IPS-18c (cell line): ENCODE results near the gene TMEM163.

Experiments
- H3K4me3 ChIP-seq: 2 replicates; pipeline ENCODE4 v1.7.0; 2013; ENCODE audit warnings: low read depth, mild to moderate bottlenecking, low read length, moderate library complexity; ENCODE audit not compliant: insufficient read depth
- H3K9me3 ChIP-seq: one replicate; pipeline ENCODE4 v1.6.1; 2013; ENCODE audit warnings: mild to moderate bottlenecking, low read length, moderate library complexity; ENCODE audit not compliant: control insufficient read depth, insufficient read depth

Gene TMEM163

DNA sequence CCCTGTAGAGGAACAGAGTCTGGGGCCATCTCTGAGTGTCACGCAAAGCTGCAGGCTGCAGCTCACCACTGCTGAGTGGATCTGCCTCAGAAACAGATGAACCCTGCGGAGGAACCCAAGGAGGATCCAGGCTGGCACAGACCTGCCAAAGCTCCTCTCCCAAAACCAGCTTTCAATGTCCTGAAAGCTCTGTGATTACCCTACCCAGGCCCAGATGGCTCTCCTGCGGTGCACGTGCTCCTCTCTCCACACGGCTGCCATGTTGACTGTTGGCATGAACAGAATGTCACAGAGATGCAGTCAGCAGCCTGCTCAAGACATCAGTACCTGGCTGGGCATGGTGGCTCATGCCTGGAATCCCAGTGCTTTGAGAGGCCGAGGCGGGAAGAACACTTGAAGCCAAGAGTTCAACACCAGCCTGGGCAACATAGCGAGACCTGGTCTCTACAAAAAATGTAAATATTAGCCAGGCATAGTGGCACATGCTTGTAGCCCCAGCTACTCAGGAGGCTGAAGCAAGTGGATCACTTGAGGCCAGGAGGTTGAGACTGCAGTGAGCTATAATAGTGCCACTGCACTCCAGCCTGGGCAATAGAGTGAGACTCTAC, 248.1 kb downstream of the TMEM163 start:
- no peak overlapping the region for H3K4me3 ChIP-seq
- no peaks in the 10 kb centered on the region for H3K9me3 ChIP-seq

DNA sequence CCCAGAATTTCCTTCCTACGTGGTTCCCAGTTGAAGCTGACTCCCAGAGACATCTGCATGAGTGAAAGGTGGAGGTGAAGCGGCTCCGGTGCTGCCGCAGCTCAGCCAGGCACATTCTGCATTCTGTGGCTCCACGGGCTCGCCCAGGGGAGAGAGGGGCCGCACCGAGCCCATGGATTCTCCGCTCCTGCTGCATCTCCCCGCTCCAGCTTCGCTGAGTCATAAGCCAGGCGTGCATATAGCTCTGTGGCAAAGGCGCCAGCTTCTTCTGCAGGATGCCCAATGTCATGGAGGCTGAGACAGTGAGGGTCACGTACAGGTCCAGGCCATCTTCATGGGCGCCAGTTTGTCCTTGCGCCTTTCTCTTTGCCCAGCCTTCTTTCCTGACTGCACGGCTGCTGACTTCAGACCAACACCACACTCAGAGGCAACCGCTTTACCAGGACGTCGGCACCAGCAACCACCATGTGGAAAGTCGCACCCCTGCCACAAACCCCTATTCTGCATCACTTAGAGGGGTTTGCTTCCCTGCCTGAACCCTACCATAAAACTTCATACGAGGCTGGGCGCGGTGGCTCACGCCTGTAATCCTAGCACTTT, 249.2 kb downstream of the TMEM163 start:
- no peak overlapping the region for H3K4me3 ChIP-seq
- no peaks in the 10 kb centered on the region for H3K9me3 ChIP-seq

DNA sequence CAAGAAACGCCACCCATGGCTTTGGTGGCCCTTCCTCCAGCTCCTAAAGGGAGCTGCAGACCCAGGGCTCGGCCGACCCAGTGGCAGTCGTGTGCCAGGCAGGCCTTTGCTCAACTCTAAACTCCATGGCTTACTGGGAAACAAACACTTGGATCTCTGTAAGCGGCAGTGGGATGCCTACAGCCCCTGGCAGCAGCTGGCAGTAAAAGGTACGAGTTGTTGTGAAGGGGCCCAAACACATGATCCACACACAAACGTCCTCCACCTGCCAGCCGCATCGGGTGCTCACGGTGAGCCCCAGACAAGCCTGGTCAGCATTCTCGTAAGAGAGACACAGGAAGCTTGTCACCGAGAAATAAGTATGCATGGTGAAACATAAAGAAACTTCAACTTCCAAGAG, 250.0 kb downstream of the TMEM163 start:
- Histone ChIP-seq H3K9me3 (no peaks in the 10 kb centered on the region), H3K4me3 (no peak overlapping the region)

DNA sequence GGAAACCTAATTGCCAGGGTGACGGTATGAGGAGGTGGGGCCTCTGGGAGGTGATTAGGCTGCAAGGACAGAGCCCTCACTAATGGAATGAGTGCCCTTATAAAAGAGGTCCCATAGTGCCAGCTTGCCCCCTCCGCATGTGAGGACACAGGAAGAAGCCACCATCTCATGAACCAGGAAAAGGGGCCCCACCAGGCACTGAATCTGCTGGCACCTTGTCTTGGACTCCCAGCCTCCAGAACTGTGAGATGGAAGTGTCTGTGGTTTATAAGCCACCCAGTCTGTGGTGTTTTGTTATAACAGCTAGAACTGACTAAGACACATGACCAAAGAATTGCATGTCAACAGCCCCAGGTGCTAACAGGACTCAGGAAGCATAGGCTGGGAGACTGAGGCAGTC, 250.6 kb downstream of the TMEM163 start:
- Histone ChIP-seq H3K4me3 (no peak overlapping the region), H3K9me3 (no peaks in the 10 kb centered on the region)

DNA sequence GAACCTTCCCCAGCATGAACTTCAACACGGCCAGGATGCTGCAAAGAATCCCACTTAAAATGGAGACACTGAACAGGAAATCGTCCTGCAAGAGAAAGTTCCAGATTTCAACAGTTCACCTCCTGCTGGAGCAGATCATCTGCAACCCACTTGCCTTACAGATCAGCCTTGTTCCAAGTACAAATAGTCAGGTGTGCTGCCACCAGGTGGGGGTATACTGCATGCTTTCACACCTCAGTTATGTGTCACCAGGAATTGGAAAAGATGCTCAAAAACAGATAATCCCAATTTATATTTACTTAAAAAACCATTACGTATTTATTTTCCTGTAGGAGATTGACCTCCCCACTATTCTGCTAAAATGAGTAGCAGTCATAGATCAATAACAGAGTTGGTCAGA, 252.7 kb downstream of the TMEM163 start:
- H3K4me3 ChIP-seq = no peak overlapping the region
- no peaks in the 10 kb centered on the region for H3K9me3 ChIP-seq

DNA sequence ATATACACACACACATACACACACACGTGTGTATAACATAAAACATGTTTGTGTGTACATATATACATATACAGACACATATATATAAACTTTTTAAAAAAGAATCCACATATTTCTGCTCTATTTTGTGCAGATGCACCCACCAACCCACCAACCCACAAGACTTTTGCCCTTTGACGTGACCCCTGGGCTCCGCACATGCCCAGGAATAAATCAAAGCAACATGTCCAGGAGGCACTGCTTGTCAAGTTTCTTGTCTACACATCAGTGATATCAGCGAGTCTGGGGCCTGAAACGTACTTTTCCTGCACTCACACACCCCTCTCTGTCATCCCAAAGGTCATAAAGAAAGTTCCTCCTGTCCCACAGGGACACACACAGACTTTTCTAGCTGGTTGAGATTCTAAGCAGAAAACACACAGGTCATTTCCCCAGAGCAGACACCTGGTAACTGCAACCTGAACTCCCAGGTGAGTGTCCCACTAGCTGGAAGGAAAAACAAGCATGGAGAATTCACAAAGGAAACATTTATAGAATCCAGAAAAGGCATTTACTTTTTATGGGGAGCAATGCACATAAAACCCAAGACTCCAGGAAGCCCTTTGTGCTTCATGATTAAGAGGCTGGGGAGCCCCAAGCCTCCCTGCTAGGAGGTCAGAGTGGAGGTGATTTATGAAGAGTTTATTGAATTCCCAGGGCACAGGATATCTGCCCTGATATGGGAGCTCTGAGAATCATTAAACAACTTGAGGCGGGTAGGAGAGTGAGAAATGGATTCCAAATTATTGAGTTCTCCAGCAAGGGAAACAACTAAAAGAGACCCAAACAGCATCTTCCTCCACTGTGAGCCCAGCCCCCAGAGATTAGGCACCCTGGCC, 253.3 kb downstream of the TMEM163 start:
- H3K9me3 ChIP-seq = no peaks in the 10 kb centered on the region
- H3K4me3 ChIP-seq = no peak overlapping the region

DNA sequence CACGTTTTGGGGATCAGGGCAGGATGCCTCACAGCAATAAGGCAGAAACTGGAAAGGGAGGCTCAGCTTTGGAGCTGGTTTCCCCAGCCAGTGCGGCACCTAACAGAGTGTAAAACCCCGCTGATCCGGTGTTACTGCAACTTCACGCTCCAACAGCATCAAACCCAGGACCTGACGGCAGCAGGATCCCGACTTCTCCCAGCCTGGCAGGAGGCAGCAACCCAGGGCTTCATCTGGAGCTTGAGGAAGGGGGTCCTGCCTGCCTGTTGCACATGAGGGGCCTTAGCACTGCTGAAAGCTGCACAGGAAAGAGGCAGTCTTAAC, 255.1 kb downstream of the TMEM163 start:
- Histone ChIP-seq H3K9me3 (no peaks in the 10 kb centered on the region), H3K4me3 (no peak overlapping the region)

DNA sequence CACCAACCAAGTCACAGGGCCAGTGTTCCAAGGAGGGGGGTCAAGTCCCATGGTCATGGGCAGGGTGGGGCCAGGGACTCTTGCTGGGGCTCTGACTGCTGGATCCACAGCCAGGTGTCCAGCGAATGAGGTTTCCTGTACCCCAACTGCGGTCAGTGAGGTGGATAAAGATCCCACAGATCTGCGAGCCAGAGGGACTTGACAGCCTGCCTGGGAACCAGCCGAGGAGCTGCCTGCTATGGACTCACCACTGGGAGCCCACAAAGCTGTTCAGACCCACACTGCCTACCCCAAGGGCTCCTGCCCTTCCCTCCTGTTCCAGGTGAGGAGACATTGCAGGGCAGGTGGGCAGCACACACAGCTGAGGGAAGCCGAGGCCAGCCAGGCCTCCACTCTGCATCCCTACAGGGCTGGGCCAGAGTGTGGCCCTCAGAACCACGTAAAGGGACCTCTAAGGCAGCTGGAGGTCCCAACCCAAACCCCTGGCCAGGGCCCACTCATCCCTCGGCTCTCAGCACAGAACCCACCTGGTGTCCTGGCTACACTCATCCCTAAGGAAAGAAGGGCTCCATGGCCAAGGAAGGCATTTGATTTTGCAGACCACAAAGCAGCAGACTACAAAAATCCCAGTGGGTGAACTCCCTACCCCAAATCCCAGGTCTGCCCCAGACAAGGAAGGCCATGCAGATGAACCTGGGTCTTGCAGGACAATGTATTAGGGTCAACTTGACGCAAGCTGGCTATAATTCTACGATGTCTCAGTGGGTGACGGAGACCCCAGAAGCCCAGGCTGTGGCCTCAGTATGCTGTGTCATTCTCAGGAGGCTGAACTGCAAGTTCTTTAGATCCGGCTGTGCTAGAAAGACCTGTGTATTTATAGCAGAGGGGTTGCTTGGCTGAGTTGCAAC, 255.8 kb downstream of the TMEM163 start:
- H3K4me3 ChIP-seq = no peak overlapping the region
- no peaks in the 10 kb centered on the region for H3K9me3 ChIP-seq

DNA sequence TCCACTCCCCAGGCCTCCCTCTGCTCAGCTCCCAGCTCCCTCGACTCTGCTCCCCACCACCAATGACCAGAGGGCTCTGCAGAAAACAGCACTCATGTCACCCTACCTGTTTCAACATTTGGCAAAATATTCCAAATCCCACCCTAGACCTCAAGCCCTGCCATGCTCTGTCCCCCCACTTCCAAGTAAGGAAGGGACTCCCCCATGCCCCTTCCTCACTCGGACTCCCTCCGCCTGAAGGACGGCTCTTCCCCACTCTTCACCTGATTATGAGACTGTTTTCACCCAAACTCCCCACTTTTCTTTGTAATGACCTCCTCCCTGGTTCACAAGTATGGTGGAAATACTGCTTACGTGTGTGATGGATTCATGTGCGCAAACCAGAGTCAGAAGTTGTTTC, 256.5 kb downstream of the TMEM163 start:
- Histone ChIP-seq H3K4me3 (no peak overlapping the region), H3K9me3 (no peaks in the 10 kb centered on the region)

DNA sequence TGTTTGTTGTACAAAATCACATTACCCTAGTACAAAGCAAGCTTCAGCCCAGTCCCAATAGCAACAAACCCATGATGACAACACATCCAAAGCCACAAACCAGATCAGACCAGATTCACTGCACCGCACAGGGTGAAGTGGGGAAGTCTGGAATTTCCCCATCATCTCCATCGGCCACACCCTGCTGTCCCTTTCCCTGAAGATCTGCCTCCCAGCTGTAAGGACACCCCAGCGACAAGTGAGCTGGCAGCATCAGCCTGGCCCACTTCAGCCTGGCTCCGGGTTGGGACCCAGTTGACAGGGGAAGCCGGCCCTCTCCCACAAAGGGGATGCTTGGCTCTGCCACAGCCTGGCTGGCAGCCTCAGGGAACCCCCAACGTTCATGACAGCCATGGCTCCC, 257.3 kb downstream of the TMEM163 start:
- Histone ChIP-seq H3K4me3 (no peak overlapping the region), H3K9me3 (no peaks in the 10 kb centered on the region)

DNA sequence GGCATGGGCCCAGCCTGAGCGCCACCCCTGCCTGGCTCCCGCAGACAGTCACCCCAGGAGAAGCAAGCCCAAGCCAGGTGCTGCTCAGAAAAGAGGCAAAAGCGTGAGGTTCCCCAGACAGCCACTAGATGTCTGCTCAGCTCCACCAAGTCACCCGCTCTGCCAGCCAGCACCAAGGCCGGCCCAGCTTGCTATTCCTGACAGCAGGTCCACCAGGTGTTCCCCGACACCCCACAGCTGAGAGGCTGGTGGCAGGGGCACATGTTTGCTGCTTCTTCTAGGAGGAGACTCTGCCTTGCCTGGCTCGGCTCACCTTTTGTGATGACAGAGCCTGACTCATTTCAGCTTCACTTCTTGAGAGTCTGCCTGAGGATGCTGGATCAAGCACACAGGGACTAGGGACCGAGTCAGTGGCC, 258.2 kb downstream of the TMEM163 start:
- H3K9me3 ChIP-seq = no peaks in the 10 kb centered on the region
- no peak overlapping the region for H3K4me3 ChIP-seq

DNA sequence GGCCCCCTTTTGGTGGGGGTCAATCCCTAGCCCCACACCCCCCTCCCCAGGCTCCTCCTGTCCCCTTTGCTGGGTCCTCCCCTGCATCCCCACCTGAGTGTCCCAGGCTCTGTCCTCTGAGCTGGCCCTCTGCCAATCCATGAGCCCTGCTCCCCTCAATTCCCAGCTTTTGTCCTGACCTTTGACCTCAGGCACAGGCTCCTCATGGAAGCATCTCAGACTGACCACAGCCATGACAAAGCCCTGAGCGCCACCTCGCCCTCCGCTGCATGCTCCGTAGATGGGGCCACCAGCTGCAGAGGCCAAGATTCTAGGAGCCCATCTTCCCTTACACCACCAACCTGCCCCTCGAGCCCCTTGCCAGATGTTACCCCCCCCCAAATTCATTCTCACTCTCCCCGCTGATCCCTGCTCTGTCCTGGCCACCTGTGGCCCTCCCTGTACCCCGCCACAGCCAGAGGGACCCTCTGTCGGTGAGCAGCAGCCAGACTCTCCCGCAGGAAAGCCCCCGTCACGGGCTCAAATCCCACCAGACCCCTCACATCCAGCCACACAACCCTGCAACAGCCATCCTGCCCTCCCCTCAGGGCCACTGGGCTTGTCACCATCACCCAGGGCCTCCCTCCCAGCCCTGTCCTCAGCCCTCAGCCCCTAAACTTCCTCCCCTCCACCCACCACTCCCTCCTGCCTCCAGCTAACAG, 258.9 kb downstream of the TMEM163 start:
- Histone ChIP-seq H3K4me3 (no peak overlapping the region), H3K9me3 (no peaks in the 10 kb centered on the region)

DNA sequence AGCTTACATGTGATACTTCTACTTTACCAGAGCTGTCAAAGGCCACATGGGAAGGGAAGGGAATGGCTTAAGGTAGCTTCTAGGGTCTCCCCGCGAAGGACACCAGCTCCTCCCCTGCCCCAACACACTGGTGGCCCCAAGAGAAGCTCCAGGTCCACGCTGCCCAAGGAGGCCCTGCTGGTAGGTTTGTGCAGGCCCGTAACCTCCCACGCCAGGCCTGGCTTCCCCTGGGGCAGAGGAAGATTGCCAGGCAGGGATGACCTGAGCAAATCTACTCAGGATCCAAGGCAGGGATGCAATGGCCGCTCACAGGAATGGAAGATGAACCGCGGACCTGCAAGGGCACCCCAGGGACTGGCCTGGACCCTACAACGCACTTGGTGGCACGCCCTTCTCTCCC, 259.9 kb downstream of the TMEM163 start:
- Histone ChIP-seq H3K9me3 (no peaks in the 10 kb centered on the region), H3K4me3 (no peak overlapping the region)

DNA sequence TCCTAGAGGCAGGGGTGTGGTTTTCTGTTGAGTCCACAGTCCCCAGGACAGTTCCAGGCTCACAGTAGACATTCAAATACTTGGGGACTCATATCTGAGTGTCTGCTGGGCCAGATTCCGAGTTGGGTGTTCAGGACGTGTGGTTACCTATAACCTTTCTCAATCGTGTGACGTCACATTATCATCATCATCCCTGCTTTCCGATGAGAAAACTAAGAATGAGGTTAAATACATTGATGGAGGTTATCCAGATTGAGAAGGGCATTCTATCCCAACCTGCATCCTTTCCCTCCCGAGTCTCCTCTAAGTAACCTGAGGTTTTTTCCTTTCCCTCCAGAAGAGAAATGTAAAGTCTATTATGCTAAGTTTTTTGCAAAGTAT, 260.3 kb downstream of the TMEM163 start:
- no peaks in the 10 kb centered on the region for H3K9me3 ChIP-seq
- H3K4me3 ChIP-seq = no peak overlapping the region

DNA sequence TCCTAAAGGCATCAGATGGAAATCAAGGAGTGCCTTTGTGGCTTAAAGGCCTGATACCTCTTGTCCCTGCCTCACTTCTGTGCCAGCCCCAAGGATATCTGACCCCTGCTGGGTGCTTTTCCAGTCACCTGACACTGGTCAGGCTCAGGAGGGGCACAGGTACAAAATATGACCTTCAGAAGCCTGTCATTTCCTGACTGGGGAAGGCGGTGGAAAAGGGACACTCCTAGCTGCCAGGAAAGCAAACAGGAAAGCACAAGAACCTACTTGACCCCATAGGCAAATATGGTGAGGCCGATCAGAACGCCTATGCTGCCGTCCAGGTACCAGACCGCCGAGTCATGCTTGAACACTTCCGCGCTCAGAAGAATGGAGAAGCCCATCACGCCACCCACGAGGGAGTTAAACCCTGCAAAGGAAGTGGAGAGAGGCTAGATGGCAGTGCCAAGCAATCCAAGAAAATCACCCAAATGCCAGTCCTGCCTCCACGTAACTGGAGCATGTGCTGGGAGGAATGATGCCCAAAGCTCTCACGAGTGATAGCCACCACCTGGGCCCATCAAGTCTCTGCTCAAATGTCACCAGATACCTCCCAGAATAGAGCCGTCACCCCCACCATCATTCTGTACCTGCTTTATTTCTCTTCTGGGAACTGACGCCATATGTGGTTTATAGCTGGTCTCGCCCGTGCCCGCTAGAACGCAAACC, 260.9 kb downstream of the TMEM163 start:
- no peaks in the 10 kb centered on the region for H3K9me3 ChIP-seq
- H3K4me3 ChIP-seq = no peak overlapping the region

DNA sequence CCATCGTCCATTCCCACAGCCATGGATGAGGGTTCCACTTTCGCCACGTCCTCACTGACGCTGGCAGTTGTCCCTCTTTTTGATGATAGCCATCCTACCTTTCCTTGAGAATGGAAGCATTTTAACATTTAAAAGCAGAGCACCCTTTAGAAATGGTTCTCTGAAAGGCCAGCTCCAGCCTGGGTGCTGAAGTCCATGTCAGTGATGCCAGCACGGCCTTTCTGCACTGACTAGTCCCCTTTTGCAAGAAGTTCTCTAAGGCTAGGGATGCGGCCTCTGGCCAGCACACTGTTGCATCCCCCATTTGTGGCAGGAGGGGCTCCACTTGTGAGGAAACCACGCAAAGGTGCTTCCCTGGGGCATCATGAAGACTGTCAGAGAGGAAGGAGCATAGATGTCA, 261.4 kb downstream of the TMEM163 start:
- Histone ChIP-seq H3K4me3 (no peak overlapping the region), H3K9me3 (no peaks in the 10 kb centered on the region)
